GM19035 (cell line): ENCODE measurements around the gene CYB561D2.

ENCODE experiments used
- ATAC-seq: cut with Tn5 transposase; IDR thresholded peaks from one replicate; pipeline ENCODE4 v1.9.1; 2021; ENCODE audit not compliant: unreplicated experiment

Gene CYB561D2

GRCh38 chr3:50359760-50360110 is 9.1 kb downstream of the CYB561D2 start:
- ATAC-seq = peak; percentile 10

- ATAC-seq = peak; percentile 1
These were observed 14.0 kb downstream of the CYB561D2 start for GRCh38 chr3:50364573-50365079.

- ATAC-seq = peak; percentile 86
These were observed 14.6 kb downstream of the CYB561D2 start for GRCh38 chr3:50365080-50365841.

- peak; percentile 3 for ATAC-seq
These were observed 15.2 kb downstream of the CYB561D2 start for GRCh38 chr3:50365842-50366220.

GRCh38 chr3:50369012-50369670 is 18.5 kb downstream of the CYB561D2 start:
- no peak for ATAC-seq

- ATAC-seq = no peak
These were observed 19.9 kb downstream of the CYB561D2 start for GRCh38 chr3:50370594-50370993.

GRCh38 chr3:50371133-50371685 is 20.5 kb downstream of the CYB561D2 start:
- ATAC-seq = no peak

- ATAC-seq = no peak
These were observed 21.7 kb downstream of the CYB561D2 start for GRCh38 chr3:50372349-50372748.

GRCh38 chr3:50373146-50374051 is 22.7 kb downstream of the CYB561D2 start:
- ATAC-seq = no peak

GRCh38 chr3:50374363-50375257 is 23.9 kb downstream of the CYB561D2 start:
- no peak for ATAC-seq

GRCh38 chr3:50375258-50375931 is 24.7 kb downstream of the CYB561D2 start:
- no peak for ATAC-seq

- no peak for ATAC-seq
These were observed 27.4 kb downstream of the CYB561D2 start for GRCh38 chr3:50378024-50378423.

GRCh38 chr3:50378757-50379156 is 28.1 kb downstream of the CYB561D2 start:
- ATAC-seq = no peak

GRCh38 chr3:50380405-50381085 is 29.9 kb downstream of the CYB561D2 start:
- ATAC-seq = no peak

GRCh38 chr3:50381383-50381782 is 30.7 kb downstream of the CYB561D2 start:
- no peak for ATAC-seq

- ATAC-seq = no peak
These were observed 32.1 kb downstream of the CYB561D2 start for GRCh38 chr3:50382722-50383121.

- ATAC-seq = no peak
These were observed 33.1 kb downstream of the CYB561D2 start for GRCh38 chr3:50383750-50384149.

- ATAC-seq = no peak
These were observed 35.1 kb downstream of the CYB561D2 start for GRCh38 chr3:50385754-50386153.
